Right kidney (tissue), 1 donor: ENCODE results near the gene UGT1A10.
A peak's percentile ranks its signal among the peaks of the same experiment; 100 is the strongest.
"Not testable (repeated sequence)": the region's sequence is repeated elsewhere in the genome, so short reads cannot be mapped to it uniquely, and the experiment has no call there.

ENCODE experiments used
- DNase-seq: peaks from one replicate; pipeline ENCODE4 v3.0.0-alpha.2; 2016

The UGT1A10 gene

DNA sequence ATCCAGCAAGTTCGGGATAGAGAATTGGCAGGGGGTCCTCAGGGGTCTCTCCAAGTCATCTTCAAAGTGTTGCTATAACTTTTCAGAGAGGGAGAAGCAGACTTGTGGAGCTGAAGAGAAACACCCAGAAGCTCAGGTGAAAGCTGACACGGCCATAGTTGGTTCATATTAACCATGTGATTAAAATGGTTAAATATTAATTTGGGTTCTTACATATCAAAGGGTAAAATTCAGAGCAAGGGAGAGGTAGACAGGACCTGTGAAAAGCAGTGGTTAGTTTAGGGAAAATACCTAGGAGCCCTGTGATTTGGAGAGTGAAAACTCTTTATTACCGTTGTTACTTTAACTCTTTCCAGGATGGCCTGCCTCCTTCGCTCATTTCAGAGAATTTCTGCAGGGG lies 56.4 kb downstream of the UGT1A10 start, which contains the start of gene UGT1A6:
UGT1A6 (plus strand) TSS at position 243 of the 400 bp plus-strand sequence; CDS start at position 358, 115 bp downstream.
- no peak for DNase-seq

DNA sequence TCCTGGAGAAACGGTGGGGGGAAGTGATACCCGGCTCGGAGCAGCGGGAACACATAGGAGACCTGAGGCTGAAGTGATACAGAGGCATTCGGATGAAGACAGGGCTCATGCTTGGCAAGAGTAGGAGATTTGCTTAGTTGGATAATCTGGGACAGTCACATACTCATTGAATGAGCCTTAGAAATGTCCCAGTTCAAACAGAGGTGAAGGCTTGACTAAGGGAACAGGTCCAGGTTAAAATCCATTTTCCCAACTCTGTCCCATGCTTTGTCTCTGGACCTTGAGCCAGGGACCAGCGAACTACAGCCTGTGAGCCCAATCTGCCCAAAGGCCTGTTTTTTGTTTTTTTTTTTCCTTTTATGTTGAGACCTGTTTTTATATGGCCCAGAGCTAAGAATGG lies 57.7 kb downstream of the UGT1A10 start:
- DNase-seq = no peak

DNA sequence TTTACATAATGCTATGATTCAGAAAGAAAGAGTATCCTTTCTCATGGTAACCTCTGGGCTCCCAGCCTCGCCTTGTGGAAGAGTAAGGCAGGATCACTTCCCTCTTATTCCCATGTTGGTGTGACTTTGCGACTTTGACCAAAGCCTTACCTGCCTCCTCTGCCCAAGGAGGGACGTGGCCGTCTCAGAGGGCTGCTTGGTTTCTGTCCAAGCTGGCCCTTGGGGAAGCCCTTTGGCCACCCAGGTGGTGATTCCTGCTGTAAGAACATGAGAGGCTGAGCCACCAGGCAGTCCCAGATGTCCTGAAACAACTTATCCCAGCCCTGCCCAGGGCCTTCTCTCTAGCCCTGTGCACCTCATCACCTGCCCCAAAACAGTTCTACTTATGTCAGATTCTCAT lies 62.5 kb downstream of the UGT1A10 start:
- no peak for DNase-seq

DNA sequence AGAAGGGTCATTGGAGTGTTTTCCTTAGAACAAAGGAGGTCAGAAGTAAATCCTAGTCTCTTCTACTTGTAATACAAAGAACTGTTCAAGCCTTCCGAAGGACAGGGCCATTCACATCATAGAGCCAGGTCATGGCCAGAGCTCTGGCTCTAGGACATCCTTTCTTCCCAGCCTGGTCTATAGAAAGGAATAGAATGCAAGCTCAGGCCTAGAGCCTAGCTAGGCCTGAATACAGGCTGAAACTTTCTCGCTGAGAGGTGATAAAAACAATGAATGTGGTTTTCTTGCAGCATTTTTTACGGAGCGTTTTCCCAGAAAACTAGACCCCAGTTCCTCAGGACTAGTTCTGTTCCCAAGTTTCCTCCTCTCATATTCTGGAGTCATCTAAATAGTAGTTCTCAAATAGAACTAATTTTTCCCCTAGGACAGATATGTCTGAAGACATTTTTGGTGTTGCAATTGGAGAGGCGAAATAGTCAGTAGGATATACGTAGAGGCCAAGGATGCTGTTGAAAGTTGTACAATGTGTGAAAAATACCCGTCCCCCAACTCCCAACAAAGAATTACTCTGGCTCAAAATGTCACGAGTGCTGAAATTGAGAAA lies 63.3 kb downstream of the UGT1A10 start:
- no peak for DNase-seq

DNA sequence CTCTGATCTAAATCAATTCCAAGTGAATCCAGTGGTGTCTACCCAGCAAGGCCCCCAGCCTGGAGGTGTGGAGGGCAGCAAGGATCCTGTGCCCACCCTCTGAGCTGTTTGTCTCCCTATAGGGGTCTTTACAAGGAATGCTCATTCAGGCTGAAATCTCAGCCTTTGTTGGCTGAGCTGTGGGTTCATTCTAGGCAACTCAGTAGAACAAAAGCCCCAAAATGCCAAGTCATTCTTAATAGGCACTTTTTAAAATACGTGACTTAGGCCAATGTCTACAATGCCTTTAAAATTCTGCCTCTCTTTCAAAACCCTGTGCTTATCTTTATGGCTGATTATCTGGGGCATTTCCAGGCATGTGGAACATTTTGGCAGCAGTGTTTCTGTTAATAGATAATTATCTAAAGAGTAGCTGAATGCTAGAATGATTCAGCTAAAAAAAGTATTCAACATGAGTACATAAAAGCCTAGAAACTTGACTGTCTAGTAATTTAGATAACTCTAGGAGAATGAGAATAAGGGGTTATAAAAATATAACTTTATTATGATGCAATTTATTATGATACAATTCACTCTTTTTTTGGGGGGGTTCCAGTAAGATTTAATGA lies 63.9 kb downstream of the UGT1A10 start:
- DNase-seq = no peak

DNA sequence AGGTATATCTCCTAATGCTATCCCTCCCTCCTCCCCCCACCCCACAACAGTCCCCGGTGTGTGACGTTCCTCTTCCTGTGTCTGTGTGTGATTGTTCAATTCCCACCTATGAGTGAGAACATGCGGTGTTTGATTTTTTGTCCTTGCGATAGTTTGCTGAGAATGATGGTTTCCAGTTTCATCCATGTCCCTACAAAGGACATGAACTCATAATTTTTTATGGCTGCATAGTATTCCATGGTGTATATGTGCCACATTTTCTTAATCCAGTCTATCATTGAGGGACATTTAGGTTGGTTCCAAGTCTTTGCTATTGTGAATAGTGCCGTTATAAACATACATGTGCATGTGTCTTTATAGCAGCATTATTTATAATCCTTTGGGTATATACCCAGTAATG lies 64.6 kb downstream of the UGT1A10 start:
- not testable (repeated sequence) for DNase-seq

DNA sequence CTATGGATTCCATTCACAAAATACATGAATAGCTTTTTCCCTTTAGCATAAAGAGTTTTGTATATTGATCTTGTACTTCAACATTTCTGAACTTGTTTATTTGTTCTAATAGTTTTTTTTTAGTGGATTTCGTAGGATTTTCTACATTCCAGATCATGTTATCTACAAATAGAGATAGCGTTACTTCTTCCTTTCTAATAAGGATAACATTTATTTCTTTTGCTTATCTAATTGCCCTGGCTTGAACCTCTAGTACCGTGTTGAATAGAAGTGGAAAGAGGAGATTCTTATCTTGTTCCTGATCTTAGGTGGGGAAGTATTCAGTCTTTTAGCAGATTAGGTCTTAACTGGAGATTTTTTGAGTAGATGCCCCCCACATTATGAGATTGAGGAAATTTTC lies 66.0 kb downstream of the UGT1A10 start:
- DNase-seq = no peak

DNA sequence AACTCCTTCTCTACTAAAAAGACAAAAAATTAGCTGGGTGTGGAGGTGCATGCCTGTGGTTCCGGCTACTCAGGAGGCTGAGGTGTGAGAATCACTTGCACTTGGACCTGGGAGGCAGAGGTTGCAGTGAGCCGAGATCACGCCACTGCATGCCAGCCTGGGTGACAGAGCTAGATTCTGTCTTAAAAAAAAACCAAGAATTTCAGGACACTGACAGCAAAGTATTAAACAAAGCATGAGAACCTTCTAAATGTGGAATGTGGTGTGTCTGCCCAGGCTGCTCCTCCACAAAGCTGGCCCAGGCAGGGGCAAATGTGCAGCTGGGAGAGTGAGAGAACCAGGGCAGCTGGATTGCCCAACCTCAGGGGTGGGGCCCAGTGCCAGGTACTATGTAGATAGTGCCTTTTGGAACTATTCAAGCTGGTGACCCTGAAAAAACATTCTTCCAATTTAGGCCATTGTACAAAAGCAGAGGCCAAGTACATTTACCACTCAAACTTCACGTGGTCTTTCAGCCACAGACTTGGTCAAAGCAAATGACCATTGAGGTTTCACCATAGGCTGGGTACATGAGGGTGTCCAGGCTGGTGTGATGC lies 69.8 kb downstream of the UGT1A10 start:
- DNase-seq = no peak

DNA sequence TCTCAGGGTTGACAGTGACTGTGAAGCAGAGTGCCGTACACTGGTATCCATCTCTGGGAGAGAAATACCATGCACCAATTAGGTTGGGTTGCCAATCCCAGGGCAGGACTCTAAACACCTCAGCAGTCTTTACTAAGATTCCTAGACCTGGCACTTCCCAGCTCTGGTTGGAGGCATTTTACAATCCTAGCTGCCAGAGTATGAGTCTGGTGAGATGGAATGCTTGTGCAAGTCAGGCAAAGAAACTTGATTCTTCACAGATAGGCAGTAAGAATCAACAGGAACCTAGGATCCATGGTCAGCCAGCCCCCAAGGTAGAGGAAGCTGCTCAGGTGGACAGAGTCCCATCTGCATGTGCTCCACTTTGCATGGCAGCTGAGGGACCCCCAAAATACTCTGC lies 70.5 kb downstream of the UGT1A10 start:
- no peak for DNase-seq

DNA sequence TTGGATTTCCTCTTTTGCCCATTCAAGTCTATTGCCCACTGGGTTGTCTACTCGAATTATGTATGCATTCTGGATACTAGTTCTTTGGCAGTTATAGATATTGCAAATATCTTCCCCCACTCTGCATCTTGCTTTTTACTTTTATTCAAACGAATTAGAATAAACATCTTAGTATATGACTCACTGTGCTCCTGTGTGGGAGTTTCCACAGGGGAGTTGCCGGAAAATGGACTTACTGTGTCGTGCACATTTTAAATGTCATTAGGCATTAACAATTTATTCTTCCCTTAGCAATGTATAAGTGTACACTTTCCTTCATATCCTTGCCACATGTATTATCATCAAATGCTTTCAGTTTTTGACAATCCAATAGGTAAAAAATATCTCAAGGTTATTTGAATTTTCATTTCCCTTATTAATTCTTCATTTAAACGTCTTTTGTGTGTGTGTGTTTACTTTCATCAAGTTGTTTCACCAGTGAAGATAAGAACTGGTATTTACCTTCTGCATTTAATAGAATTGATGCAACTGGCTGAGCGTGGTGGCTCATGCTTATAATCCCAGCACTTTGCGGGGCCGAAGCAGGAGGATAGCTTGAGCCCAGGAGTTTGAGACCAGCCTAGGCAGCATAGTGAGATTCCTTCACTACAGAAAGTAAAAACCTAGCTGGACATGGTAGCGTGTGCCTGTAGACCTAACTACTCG lies 71.8 kb downstream of the UGT1A10 start:
- no peak for DNase-seq

DNA sequence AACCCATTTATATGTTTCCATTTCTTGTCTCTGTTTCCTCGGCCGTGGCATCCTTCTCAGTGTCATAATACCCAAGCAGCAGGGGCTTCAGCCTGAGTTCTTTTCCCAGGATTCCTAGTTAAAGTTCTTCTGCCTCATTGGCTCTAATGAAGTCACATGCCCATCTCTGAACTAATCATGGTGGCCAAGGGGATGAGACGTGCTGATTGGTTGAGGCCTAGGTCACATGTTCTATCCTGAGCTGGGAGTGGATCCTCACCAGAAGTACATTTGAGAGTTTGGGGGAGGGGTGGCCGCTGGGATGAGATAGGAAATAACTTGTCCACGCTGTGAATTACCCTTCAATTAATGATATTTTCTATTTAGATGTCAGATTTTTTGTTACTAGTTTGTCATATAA lies 72.7 kb downstream of the UGT1A10 start:
- DNase-seq = no peak

DNA sequence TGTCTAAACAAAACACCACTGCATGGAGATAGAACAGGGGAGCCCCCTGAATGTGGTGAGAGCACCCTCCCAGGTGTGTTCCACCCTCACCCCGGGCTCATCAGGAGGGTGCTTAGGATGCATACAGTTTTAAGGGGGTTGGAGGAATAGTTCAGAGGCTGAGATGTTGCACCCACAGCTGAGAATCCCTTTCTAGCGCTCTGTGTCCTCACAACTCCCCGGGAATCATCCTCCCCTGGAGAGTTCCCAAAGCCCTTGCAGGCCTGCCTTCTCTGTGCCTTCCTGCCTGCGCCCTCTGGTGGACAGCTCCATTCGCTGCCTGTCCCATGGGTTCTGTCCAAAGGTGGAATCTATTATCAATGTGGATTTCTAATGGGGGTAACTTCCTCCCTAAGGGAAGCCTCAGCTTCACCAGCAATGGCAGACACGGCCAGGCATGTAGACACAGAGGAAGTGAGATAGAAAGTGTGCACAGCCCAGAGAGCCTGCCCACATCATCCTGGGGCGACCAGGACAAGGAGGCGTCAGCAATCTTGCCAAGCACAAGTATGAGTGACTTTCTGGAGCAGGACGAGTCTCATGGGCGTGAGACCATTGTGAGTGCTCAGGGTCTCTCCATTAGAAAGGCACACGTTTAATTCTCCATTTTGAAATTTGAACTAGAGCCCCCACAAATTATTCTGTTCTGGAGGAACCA lies 75.2 kb downstream of the UGT1A10 start:
- DNase-seq = peak; percentile 37

DNA sequence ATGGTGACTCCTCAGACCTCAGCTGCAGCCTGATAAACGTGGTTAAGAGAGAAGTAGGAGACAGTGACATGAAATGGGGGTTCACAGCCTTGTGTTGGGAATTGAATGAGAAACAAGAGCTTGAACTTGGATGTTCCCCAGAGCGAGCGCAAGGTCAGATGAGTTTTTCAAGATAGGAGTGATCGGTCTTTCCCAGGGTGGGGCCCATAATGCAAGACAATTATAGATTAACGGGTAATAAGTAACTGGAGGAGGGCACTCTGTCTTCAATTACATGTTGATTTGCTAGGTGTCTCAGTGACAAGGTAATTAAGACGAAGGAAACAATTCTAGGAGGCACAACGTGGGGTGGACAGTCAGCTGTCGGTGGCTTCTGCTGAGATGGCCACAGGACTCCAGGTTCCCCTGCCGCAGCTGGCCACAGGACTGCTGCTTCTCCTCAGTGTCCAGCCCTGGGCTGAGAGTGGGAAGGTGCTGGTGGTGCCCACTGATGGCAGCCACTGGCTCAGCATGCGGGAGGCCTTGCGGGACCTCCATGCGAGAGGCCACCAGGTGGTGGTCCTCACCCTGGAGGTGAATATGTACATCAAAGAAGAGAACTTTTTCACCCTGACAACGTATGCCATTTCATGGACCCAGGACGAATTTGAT lies 76.5 kb downstream of the UGT1A10 start, which contains the start of gene UGT1A5:
UGT1A5 (plus strand) TSS at position 297 of the 651 bp plus-strand sequence; CDS start at position 382, 85 bp downstream.
- DNase-seq = no peak

DNA sequence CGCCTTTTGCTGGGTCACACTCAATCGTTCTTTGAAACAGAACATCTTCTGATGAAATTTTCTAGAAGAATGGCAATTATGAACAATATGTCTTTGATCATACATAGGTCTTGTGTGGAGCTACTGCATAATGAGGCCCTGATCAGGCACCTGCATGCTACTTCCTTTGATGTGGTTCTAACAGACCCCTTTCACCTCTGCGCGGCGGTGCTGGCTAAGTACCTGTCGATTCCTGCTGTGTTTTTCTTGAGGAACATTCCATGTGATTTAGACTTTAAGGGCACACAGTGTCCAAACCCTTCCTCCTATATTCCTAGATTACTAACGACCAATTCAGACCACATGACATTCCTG lies 77.0 kb downstream of the UGT1A10 start:
- DNase-seq = no peak

DNA sequence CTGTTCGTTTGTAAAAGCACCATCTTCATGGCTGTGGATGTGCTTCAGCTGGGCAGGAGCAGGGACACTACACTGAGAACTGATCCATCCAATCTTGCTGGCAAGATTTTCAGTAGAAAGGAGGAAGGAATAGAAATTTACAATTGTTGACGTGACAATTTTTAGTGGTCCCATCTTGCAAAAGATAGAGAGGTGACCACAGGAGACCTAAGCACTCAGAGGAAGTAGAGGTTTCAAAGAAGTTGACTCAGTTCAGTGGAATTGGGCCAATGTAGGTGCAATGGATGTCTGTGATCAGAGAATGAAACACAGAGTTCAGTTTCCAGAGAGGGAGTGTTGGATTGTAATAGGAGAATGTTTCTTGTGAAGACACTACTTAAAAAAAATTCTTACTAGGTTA lies 77.9 kb downstream of the UGT1A10 start:
- no peak for DNase-seq

DNA sequence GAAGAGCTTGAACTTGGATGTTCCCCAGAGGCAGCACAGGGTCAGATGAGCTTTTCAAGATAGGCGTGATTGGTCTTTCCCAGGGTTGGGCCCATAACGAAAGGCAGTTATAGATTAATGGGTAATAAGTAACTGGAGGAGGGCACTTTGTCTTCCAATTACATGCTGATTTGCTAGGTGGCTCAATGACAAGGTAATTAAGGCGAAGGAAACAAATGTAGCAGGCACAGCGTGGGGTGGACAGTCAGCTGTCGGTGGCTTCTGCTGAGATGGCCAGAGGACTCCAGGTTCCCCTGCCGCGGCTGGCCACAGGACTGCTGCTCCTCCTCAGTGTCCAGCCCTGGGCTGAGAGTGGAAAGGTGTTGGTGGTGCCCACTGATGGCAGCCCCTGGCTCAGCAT lies 82.3 kb downstream of the UGT1A10 start, which contains the start of gene UGT1A4:
UGT1A4 (plus strand) TSS at position 185 of the 400 bp plus-strand sequence; CDS start at position 270, 85 bp downstream.
- DNase-seq = no peak

DNA sequence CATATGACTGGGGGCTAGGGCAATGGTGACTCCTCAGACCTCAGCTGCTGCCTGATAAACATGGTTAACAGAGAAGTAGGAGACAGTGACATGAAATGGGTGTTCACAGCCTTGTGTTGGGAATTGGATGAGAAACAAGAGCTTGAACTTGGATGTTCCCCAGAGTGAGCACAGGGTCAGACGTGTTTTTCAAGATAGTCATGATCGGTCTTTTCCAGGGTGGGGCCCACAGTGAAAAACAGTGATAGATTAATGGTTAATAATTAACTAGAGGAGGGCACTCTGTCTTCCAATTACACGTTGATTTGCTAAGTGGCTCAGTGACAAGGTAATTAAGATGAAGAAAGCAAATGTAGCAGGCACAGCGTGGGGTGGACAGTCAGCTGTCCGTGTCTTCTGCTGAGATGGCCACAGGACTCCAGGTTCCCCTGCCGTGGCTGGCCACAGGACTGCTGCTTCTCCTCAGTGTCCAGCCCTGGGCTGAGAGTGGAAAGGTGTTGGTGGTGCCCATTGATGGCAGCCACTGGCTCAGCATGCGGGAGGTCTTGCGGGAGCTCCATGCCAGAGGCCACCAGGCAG lies 92.6 kb downstream of the UGT1A10 start, which contains the start of gene UGT1A3:
UGT1A3 (plus strand) TSS at position 320 of the 579 bp plus-strand sequence; CDS start at position 405, 85 bp downstream.
- DNase-seq = no peak

DNA sequence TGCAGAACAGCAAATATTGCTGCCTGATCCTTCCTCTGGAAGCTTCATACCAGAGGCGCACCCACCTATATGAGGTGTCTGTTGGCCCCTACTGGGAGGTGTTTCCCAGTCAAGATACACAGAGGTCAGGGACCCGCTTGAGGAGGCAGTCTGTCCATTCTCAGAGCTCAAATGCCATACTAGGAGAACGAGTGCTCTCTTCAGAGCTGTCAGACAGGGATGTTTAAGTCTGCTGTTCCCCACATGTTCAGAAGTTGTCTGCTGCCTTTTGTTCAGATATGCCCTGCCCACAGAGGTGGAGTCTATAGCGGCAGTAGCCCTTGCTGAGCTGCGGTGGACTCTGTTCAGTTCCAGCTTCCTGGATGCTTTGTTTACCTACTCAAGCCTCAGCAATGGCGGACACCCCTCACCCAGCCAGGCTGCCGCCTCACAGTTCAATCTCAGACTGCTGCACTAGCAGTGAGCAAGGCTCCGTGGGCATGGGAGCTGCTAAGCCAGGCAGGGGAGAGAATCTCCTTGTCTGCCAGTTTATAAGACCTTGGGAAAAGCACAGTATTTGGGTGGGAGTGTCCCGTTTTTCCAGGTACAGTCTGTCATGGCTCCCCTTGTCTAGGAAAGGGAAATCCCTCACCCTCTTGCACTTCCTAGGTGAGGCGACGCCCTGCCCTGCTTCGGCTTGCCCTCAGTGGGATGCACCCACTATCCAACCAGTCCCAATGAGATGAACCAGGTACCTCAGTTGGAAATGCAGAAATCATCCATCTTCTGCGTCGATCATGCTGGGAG lies 100.8 kb downstream of the UGT1A10 start:
- not testable (repeated sequence) for DNase-seq

DNA sequence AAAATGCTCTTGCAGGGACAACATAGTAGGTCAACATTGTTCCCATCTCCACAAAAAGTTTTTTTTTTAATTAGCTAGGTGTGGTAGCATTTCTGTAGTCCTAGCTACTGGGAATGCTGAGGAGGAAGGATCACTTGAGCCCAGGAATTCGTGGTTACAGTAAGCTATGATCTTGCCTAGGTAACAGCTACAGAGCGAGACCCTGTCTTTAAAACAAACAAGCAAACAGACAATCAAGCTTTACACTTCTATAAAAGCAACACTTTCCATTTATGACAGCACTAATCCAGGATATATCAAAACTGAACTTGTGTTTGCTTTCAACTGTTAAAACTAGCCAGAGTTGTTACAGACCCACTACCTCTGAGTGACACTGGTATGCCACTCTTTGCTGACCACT lies 104.6 kb downstream of the UGT1A10 start:
- DNase-seq = no peak

DNA sequence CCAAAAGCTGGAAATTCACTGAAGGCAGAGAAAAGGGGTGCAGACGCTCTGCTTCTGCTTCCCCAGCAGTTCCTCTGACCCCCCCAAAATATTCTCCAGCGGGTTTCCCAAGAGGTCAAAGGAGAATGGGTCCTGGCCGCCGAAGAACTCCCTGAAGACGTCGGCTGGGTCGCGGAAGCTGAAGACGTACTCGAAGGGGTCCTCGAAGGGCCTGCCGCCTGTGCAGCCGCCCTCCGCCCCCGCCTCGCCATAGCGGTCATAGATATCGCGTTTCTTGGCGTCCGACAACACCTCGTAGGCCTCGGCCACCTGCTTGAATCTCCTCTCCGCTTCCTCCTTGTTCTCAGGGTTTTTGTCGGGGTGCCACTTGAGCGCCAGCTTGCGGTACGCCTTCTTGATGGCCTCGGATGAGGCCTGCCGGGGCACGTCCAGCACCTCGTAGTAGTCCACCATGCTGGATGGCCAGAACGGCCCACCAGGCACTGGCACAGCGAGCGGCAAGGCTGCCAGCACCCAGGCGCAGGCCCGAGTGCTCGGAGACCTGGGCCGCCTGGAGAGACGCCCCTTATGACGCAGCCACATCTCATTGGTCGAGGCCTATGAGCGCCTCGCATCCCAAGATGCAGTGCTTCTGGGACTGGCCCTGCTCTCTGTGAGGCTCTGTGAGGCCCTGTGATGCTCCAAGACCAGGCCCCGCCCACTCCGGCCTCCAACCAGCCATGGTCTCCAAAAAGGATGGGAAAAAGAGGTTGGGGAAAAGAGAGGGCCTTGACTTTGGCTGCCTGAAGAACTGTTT lies 107.4 kb downstream of the UGT1A10 start:
- DNase-seq = no peak
